Measurements from ENCODE around the gene RRAGD. TPM values are rescaled to one million over a fixed set of nuclear protein-coding genes. Genes with fewer than 3 reads are reported as not detected.

The RRAGD gene
- total and polyA plus RNA-seq, 2 donors (not counting 1 experiment from before 2014, with no cell fraction given) = 0.27 to 4.5 TPM

DNA sequence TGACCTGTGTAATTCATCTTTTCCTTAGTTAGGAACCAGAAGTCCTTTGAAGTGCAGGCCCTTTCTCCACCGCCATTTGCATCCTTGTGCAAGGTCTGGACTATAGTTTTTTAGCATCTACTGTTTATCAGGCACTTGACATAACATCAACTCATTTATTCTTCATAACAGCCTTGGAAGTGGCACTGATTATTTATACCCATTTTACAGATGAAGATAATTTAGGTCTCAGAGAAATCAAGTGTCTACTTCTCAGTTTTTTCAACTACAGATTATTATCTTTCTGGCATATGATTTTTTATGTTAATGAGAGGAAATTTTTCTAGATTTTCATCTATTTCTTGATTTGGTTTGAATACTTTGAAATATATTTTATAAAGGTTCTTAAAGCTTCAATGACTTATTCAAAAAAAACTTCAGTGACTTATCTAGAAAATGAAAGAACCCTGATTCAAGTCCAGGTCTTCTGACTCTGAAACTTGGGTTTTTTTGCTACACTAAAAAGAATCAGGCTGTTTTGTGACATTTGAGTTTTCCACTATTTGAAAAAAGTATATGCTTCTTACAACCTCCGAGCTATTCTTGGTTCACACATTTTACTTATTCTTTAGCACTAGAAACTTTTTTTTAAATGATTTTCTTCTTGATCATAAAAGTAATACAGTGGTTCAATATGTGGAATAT, 56.4 kb downstream of the RRAGD start:
- H3K4me3 Mint-ChIP-seq = no peak overlapping the region
- no peaks in the 10 kb centered on the region for H3K9me3 Mint-ChIP-seq (ENCODE audit: insufficient read depth)
- TF ChIP-seq, protein P1, sequence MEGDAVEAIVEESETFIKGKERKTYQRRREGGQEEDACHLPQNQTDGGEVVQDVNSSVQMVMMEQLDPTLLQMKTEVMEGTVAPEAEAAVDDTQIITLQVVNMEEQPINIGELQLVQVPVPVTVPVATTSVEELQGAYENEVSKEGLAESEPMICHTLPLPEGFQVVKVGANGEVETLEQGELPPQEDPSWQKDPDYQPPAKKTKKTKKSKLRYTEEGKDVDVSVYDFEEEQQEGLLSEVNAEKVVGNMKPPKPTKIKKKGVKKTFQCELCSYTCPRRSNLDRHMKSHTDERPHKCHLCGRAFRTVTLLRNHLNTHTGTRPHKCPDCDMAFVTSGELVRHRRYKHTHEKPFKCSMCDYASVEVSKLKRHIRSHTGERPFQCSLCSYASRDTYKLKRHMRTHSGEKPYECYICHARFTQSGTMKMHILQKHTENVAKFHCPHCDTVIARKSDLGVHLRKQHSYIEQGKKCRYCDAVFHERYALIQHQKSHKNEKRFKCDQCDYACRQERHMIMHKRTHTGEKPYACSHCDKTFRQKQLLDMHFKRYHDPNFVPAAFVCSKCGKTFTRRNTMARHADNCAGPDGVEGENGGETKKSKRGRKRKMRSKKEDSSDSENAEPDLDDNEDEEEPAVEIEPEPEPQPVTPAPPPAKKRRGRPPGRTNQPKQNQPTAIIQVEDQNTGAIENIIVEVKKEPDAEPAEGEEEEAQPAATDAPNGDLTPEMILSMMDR (IDR thresholded peaks at IDR 0.05) = no peak
- no peak for TF ChIP-seq EZH2 (IDR thresholded peaks at IDR 0.05; ENCODE audit: borderline replicate concordance, insufficient read depth, low read depth, low read length, poor library complexity, severe bottlenecking)
- no peaks in the 10 kb centered on the region for H3K27me3 Mint-ChIP-seq
- H3K27ac ChIP-seq (ENCODE audit: low read length in 2 of 2) = peak overlapping the region; percentile 87 to 91
- peak overlapping the region; percentile 13 for H3K9ac ChIP-seq (ENCODE audit: low read length)
- H2AFZ ChIP-seq (ENCODE audit: insufficient read depth, low read depth, low read length, poor library complexity, severe bottlenecking) = no peak overlapping the region
- peaks cover 70 to 74% of the 10 kb centered on the region in 2 donors for H3K4me1 ChIP-seq (ENCODE audit: control insufficient read depth in 2 of 2, insufficient read depth in 2 of 2, low read length in 2 of 2)
- no peak overlapping the region for H3K4me3 ChIP-seq (ENCODE audit: control extremely low read depth in 1 of 5, extremely low read depth in 1 of 5, insufficient read depth in 1 of 5, low read depth in 2 of 5, low read length in 4 of 5)
- no peaks in the 10 kb centered on the region for H3K36me3 ChIP-seq (replicated peaks in 1 of 2; ENCODE audit: control extremely low read depth in 1 of 2, control insufficient read depth in 1 of 2, extremely low read depth in 1 of 2, insufficient read depth in 2 of 2, low read length in 1 of 2)
- no CpG with 5 or more reads among the region's 2 CpGs for WGBS (ENCODE audit: insufficient coverage)
- H3K79me2 ChIP-seq (ENCODE audit: control insufficient read depth, insufficient read depth, low read length) = peaks cover 60% of the 10 kb centered on the region
- POLR2A ChIA-PET = interaction anchor here (0.7 kb wide), 1 partner anchor 465 kb away, joined by 5 read pairs; no protein-coding TSS in a partner anchor
- H3K27ac Mint-ChIP-seq = peak overlapping the region; percentile 81
- intact Hi-C loops (cut with micrococcal nuclease) = loop anchor here (10.0 kb wide), 5 partner anchors 729 to 1881 kb away; partner anchors contain the start of genes AKIRIN2 and SLC35A1
- H3K4me1 Mint-ChIP-seq = peaks cover 74% of the 10 kb centered on the region
- no peaks in the 10 kb centered on the region for H3K9me3 ChIP-seq (ENCODE audit: control extremely low read depth in 1 of 3, control insufficient read depth in 2 of 3, insufficient read depth in 1 of 3, low read length in 2 of 3)
- H3K4me2 ChIP-seq (replicated peaks; ENCODE audit: low read depth, low read length, poor library complexity, severe bottlenecking) = peak overlapping the region; percentile 73
- ATAC-seq (ENCODE audit: low read depth) (no peak), DNase-seq (no peak)
- H3K27me3 ChIP-seq (replicated peaks in 1 of 4; ENCODE audit: control extremely low read depth in 1 of 4, control insufficient read depth in 3 of 4, insufficient read depth in 4 of 4, low read length in 3 of 4) = no peaks in the 10 kb centered on the region
- no peaks in the 10 kb centered on the region for H4K20me1 ChIP-seq (ENCODE audit: control insufficient read depth, insufficient read depth, low read length, poor library complexity, severe bottlenecking)
- CTCF ChIA-PET = interaction anchor here (1.0 to 11.4 kb wide), 4 partner anchors 10 to 25 kb away, joined by 3 to 141 read pairs (median 25); no protein-coding TSS in a partner anchor

Data from B cell (primary cell).